Stimulated activated memory B cell treated with anti-CD40 and anti-IgM and Interleukin-4, amounts not matched to agents 10 μg/mL and 1 μg/mL and 100 μg/mL, for 72 hours (primary cell): ENCODE measurements around the gene CRNKL1.

Source experiments
- ATAC-seq: fragments of 150-1000 bp; cut with Tn5 transposase; 2 replicates; pipeline ENCODE4 v1.10.0; 2021
- H3K27ac Mint-ChIP-seq: one replicate; pipeline ENCODE4 v1.8.0; 2022; ENCODE audit warnings: mild to moderate bottlenecking, mixed read lengths
- H3K27me3 Mint-ChIP-seq: one replicate; pipeline ENCODE4 v1.8.0; 2022; ENCODE audit warnings: mixed read lengths
- H3K36me3 Mint-ChIP-seq: one replicate; pipeline ENCODE4 v1.8.0; 2022; ENCODE audit warnings: mixed read lengths
- H3K4me1 Mint-ChIP-seq: one replicate; pipeline ENCODE4 v1.8.0; 2022; ENCODE audit warnings: mixed read lengths
- H3K4me3 Mint-ChIP-seq: one replicate; pipeline ENCODE4 v1.8.0; 2022; ENCODE audit warnings: mild to moderate bottlenecking, moderate library complexity, mixed read lengths
- H3K9me3 Mint-ChIP-seq: one replicate; pipeline ENCODE4 v1.8.0; 2022; ENCODE audit warnings: mixed read lengths

CRNKL1 gene

DNA sequence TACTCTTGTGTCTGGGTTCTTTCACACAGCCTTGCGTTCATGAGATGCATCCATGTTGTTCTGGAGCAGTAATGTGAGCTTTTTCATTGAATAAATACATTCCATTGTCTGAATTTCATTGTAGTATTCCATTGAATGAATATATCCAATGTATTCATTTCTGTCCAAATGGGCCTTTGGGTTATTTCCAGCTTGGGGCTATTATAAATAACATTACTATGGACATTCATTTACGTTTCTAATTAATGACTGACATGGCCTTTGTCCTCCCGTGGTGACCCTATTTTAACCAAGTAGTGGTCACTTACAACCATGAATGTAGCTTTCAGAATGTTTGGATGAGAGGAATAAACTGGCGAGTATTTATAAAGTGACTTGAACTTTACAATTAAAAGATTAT, 65.2 kb downstream of the CRNKL1 start:
- no peak for ATAC-seq
- H3K4me3 Mint-ChIP-seq = no peak overlapping the region
- no peaks in the 10 kb centered on the region for H3K4me1 Mint-ChIP-seq
- no peaks in the 10 kb centered on the region for H3K36me3 Mint-ChIP-seq
- H3K27me3 Mint-ChIP-seq = peaks cover 10% of the 10 kb centered on the region
- no peak overlapping the region for H3K27ac Mint-ChIP-seq
- peaks cover 4% of the 10 kb centered on the region for H3K9me3 Mint-ChIP-seq

DNA sequence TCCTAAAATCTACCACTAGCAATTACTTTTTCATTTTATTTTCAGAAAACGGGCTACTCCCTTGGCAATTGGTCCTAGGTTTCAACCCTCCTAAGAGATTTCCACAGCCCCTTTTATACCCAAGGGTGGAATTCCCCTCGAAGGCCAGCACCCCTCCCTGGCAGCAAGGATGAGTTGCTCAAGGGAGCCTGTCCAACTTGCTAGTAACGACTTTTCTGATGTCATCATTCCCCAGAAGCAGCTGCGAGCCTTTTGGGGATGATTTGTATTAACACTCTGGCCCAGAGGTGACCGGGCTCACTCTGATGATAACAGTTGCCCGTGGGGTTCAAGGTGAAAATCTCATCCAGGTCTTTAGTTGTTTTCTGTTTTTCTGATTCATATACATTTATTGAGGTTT, 65.8 kb downstream of the CRNKL1 start:
- Mint-ChIP-seq H3K4me3 (no peak overlapping the region), H3K4me1 (no peaks in the 10 kb centered on the region), H3K27ac (no peak overlapping the region), H3K9me3 (peaks cover 4% of the 10 kb centered on the region), H3K27me3 (peaks cover 10% of the 10 kb centered on the region), H3K36me3 (no peaks in the 10 kb centered on the region)
- ATAC-seq = no peak
